ENCODE measurements around the gene WFDC6. TPM values are rescaled to one million over a fixed set of nuclear protein-coding genes. Genes with fewer than 3 reads are reported as not detected.

The WFDC6 gene
- total RNA-seq (2022; extraction: Qiagen RNA extraction), result not detected in 5 replicates

GRCh38 chr20:45539382-45539781, at the start of gene WFDC6:
WFDC6 (minus strand) TSS chr20:45539482; CDS start chr20:45539407, 75 bp downstream.

DNA sequence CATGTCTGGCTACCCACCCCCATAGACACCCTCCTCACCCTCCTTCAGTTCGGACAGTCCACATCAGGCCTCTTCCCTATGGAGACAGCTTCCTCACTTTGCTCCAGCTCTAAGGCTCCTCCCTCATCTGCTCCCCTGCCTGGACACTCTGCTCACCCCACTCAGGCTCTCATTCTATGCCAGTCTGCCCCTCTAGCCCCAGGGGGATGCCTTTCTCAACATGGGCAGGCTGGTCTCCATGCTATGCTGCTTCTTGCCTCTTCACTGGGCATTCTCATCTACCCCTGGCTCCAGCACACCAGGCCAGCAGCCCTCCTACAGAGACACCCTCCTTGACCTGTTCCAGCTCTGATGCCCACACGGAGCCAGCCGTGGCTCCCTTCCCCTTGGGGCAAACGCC, 39.9 kb upstream of the WFDC6 start, which contains the start of gene WFDC8:
WFDC8 (minus strand) TSS at position 101 of the 400 bp plus-strand sequence; CDS start at position 64, 37 bp downstream.

DNA sequence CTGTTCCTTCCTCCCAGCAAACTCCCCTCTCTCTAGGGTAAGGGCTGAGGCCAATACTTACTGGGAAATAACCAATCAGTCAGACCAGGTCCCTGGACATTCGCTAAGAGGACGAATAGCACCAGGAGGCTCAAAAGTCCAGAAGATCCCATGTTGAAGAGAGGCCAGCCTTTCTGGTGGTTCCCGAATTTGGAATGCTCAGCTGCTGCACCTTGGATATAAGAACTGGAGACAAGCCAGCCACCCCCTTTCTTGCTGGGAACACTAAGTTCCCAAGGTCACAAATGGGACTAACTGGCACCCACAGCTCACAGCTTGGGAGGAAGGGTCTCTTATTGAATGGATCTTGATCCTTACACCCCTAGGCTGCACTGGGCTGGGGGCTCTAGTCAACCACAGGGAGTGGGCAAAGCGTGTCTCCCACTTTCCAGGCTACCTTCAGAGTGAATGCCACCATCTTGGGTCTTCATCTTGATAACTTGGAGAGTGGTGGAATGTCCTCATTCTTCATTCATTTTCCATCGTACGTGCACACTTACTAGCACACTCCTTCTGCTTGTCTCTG, 8.0 kb upstream of the WFDC6 start, which contains the start of gene EPPIN:
EPPIN (minus strand) TSS at position 196 of the 565 bp plus-strand sequence; CDS start at position 152, 44 bp downstream.

GRCh38 chr20:45515147-45515913, 24.0 kb downstream of the WFDC6 start, which contains the start of gene SPINT3:
SPINT3 (minus strand) TSS chr20:45515622; CDS start chr20:45515608, 14 bp downstream.

Other genes with a start within 250 kb of the WFDC6 start
- gene RBPJL, start 232.6 kb downstream of the WFDC6 start, total RNA-seq (2022; extraction: Qiagen RNA extraction), result not detected in 5 replicates
- gene MATN4, start 231.2 kb downstream of the WFDC6 start, total RNA-seq (2022; extraction: Qiagen RNA extraction), result 0.06 to 0.16 TPM (median 0.08 TPM) in 5 replicates
- gene SDC4, start 191.1 kb downstream of the WFDC6 start, total RNA-seq (2022; extraction: Qiagen RNA extraction), result 98.7 to 125 TPM (median 105 TPM) in 5 replicates
- 29.7 to 33.4 TPM (median 30.1 TPM) in 5 replicates for gene SYS1, start 176.3 kb downstream of the WFDC6 start, total RNA-seq (2022; extraction: Qiagen RNA extraction)
- gene TP53TG5, start 161.2 kb downstream of the WFDC6 start, total RNA-seq (2022; extraction: Qiagen RNA extraction), result not detected in 5 replicates
- 22.6 to 30.1 TPM (median 25.2 TPM) in 5 replicates for gene DBNDD2, start 131.2 kb downstream of the WFDC6 start, total RNA-seq (2022; extraction: Qiagen RNA extraction)
- gene PIGT, start 123.3 kb downstream of the WFDC6 start, total RNA-seq (2022; extraction: Qiagen RNA extraction), result 90.4 to 103 TPM (median 99.0 TPM) in 5 replicates
- 0.35 TPM in 1 of 5 replicates, not detected in the others for gene WFDC2, start 69.7 kb downstream of the WFDC6 start, total RNA-seq (2022; extraction: Qiagen RNA extraction)
- not detected in 5 replicates for gene SPINT3, start 23.9 kb downstream of the WFDC6 start, total RNA-seq (2022; extraction: Qiagen RNA extraction)
- gene EPPIN, start 7.9 kb upstream of the WFDC6 start, total RNA-seq (2022; extraction: Qiagen RNA extraction), result not detected in 5 replicates
- not detected in 5 replicates for gene WFDC8, start 39.8 kb upstream of the WFDC6 start, total RNA-seq (2022; extraction: Qiagen RNA extraction)
- not detected in 5 replicates for gene WFDC10A, start 90.3 kb upstream of the WFDC6 start, total RNA-seq (2022; extraction: Qiagen RNA extraction)
- gene WFDC9, start 91.8 kb upstream of the WFDC6 start, total RNA-seq (2022; extraction: Qiagen RNA extraction), result not detected in 5 replicates
- not detected in 5 replicates for gene WFDC11, start 130.8 kb upstream of the WFDC6 start, total RNA-seq (2022; extraction: Qiagen RNA extraction)
- not detected in 5 replicates for gene WFDC13, start 162.6 kb upstream of the WFDC6 start, total RNA-seq (2022; extraction: Qiagen RNA extraction)
- not detected in 5 replicates for gene WFDC10B, start 165.5 kb upstream of the WFDC6 start, total RNA-seq (2022; extraction: Qiagen RNA extraction)
- not detected in 5 replicates for gene SPINT4, start 182.9 kb upstream of the WFDC6 start, total RNA-seq (2022; extraction: Qiagen RNA extraction)

Measured in A549 treated with Hydrocortisone at 1 μM for 4 hours (cell line).